ENCODE results near the gene RET.

The RET gene

DNA sequence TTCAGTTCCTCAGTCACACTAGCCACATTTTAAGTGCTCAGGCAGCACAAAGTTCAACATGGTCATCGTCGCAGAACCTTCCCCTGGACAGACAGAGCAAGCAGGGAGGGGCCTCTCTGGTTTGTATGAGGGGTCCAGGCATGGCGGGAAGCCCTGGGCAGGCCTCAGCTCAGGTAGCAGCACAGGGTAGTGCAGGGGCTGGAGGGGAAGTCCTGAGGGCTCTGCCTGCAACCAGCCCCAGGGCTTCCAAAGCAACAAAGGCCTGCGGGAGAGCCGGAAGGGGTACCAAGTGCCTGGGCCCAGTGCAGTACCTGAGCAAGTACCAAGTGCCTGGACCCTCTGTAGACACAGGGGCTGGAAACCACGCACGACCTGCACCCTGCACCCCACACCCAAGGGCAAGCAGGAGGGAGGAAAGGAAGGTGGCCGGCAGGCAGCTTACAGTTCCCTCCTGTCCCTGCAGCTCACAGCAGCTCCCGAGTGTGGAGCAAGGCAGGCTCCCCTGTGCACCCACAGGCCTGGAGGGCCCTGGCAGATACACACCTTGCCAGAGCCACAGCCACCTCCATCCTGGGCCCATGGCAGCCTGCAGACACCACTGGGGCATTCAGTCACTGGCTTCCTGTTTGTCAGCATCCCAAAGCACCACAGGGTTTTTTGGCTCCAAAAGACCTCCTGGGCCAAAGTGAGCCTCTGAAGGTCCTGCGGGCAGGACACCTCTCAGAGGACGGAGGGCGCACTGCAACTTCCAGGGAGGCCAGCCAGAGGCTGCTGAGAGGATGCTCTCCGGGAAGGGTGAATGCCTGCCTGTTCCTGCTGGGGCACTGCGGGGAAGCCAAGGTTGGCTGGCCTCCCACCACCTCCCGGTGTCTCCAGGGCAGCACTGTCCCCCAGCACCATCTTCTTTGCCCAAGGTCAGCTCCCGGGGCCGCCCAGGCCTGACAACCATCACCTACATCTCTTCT lies 6.5 kb upstream of the RET start:
- TF ChIP-seq, protein P1, sequence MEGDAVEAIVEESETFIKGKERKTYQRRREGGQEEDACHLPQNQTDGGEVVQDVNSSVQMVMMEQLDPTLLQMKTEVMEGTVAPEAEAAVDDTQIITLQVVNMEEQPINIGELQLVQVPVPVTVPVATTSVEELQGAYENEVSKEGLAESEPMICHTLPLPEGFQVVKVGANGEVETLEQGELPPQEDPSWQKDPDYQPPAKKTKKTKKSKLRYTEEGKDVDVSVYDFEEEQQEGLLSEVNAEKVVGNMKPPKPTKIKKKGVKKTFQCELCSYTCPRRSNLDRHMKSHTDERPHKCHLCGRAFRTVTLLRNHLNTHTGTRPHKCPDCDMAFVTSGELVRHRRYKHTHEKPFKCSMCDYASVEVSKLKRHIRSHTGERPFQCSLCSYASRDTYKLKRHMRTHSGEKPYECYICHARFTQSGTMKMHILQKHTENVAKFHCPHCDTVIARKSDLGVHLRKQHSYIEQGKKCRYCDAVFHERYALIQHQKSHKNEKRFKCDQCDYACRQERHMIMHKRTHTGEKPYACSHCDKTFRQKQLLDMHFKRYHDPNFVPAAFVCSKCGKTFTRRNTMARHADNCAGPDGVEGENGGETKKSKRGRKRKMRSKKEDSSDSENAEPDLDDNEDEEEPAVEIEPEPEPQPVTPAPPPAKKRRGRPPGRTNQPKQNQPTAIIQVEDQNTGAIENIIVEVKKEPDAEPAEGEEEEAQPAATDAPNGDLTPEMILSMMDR (IDR thresholded peaks at IDR 0.05; ENCODE audit: low read depth, low read length), result no peak
- DNase-seq (ENCODE audit: low read depth), result no peak
- no peak overlapping the region for H3K4me3 ChIP-seq (ENCODE audit: low read depth, low read length)

DNA sequence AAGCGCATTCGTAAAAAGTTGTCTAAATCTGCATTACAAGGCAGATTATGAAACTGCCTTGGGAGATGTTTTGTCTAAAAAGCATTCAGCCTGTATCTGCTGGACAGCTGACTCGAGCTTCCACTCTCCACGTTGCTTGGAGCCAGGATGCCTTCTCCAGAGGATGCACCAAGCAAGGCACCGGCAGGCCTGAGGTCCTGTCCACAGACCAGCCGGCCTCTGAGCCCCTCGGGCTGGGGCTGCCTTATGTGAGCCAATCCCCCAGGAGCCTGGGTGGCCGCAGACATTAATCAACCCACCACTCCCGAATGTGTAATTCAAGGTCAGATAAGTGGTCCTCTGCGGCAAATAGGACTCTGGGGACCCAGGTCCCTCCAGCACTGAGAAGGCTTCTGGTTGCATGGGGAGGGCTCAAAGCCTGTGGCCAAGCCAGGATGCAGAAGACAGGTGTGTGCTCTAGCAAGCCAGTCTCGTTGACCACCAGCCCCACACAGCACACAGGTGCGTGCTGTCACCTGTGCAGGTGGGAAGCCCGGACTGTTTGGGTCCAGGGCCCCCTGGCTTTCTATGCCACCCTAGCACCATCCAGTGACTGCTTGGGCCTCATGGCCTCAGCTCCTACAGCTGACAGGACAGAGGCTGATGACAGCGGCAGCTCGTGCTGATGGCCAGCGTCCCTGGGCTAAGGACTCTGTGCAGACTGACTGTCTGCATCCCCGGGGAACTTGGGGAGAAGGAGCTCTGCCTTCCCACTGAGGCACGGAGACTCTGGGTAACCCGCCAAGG lies 4.8 kb upstream of the RET start:
- no peak for DNase-seq (ENCODE audit: low read depth)
- no peak overlapping the region for H3K4me3 ChIP-seq (ENCODE audit: low read depth, low read length)
- TF ChIP-seq MAX (IDR thresholded peaks at IDR 0.05; ENCODE audit: low read depth, low read length) (no peak), MYC (IDR thresholded peaks at IDR 0.05; ENCODE audit: low read depth, low read length) (no peak), POLR2A (IDR thresholded peaks at IDR 0.05; ENCODE audit: extremely low read depth, insufficient read length) (no peak)
- TF ChIP-seq, protein P1 (IDR thresholded peaks at IDR 0.05; ENCODE audit: low read depth, low read length), result no peak

- DNase-seq (ENCODE audit: low read depth), result no peak
- TF ChIP-seq, protein P1 (IDR thresholded peaks at IDR 0.05; ENCODE audit: low read depth, low read length), result no peak
- no peak overlapping the region for H3K4me3 ChIP-seq (ENCODE audit: low read depth, low read length)
Measured at GRCh38 chr10:43073191-43073590, 3.7 kb upstream of the RET start.

DNA sequence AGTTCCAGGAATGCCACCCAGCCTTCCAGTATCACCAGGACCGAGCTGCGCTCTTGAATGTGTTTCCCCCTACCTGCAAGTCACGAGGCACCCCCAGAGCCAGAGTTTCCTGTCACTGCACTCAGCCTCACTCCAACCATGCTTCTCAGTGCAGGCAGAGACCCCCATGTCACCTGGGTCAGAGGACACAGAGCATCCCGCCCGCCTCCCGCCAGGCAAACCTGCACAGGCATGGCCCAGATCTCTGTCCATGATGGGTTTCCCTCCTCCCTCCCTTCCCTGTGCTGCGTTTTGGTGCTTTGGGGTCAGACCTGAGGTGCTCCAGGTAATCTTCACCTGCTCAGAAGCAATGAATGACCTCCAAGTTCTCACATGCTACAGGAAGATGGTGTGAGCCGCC lies 3.1 kb upstream of the RET start:
- no peak for TF ChIP-seq MYC (IDR thresholded peaks at IDR 0.05; ENCODE audit: low read depth, low read length)
- TF ChIP-seq MAX (IDR thresholded peaks at IDR 0.05; ENCODE audit: low read depth, low read length), result no peak
- no peak for TF ChIP-seq POLR2A (IDR thresholded peaks at IDR 0.05; ENCODE audit: extremely low read depth, insufficient read length)
- TF ChIP-seq, protein P1 (IDR thresholded peaks at IDR 0.05; ENCODE audit: low read depth, low read length), result no peak
- H3K4me3 ChIP-seq (ENCODE audit: low read depth, low read length), result no peak overlapping the region
- DNase-seq (ENCODE audit: low read depth), result no peak

DNA sequence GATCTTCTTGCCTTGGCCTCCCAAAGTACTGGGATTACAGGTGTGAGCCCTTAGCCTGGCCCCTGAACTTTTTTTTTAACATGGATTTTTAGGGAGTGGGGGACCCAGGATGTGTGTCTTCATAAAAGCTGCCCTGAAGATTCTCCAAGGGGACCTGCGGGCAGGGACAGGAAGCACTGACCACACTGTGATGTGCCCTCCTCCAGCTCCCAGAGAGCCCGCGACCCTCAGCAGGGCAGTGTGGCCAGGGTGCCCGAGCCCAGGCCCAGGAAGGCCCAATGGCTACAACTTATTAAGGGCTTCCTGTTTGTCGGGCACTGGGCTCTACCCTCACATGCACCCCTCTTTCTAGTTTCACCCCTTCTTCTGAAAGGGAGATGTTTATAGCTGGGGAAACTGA lies 2.5 kb upstream of the RET start:
- TF ChIP-seq MYC (IDR thresholded peaks at IDR 0.05; ENCODE audit: low read depth, low read length), result no peak
- no peak for TF ChIP-seq MAX (IDR thresholded peaks at IDR 0.05; ENCODE audit: low read depth, low read length)
- TF ChIP-seq, protein P1 (IDR thresholded peaks at IDR 0.05; ENCODE audit: low read depth, low read length), result no peak
- no peak for TF ChIP-seq POLR2A (IDR thresholded peaks at IDR 0.05; ENCODE audit: extremely low read depth, insufficient read length)
- no peak for DNase-seq (ENCODE audit: low read depth)
- no peak overlapping the region for H3K4me3 ChIP-seq (ENCODE audit: low read depth, low read length)

All from NB4 (cell line).